ENCODE results near the gene RBM47.
"Not testable (repeated sequence)": the region's sequence is repeated elsewhere in the genome, so short reads cannot be mapped to it uniquely, and the experiment has no call there.

The RBM47 gene

GRCh38 chr4:40562208-40562607, 67.5 kb downstream of the RBM47 start:
- no peak for DNase-seq (ENCODE audit: low read depth in 3 of 3)

GRCh38 chr4:40561543-40562177, 68.0 kb downstream of the RBM47 start:
- DNase-seq (ENCODE audit: low read depth in 3 of 3): not testable (repeated sequence)

GRCh38 chr4:40559585-40560465, 69.8 kb downstream of the RBM47 start:
- no peak for DNase-seq (ENCODE audit: low read depth in 3 of 3)

GRCh38 chr4:40557736-40558135, 71.9 kb downstream of the RBM47 start:
- no peak for DNase-seq (ENCODE audit: low read depth in 3 of 3)

- DNase-seq (ENCODE audit: low read depth in 3 of 3): no peak
These were observed 74.3 kb downstream of the RBM47 start for GRCh38 chr4:40555176-40555900.

- DNase-seq (ENCODE audit: low read depth in 3 of 3): not testable (repeated sequence)
These were observed 75.0 kb downstream of the RBM47 start for GRCh38 chr4:40554641-40555040.

- DNase-seq (ENCODE audit: low read depth in 3 of 3): no peak
These were observed 75.7 kb downstream of the RBM47 start for GRCh38 chr4:40553995-40554394.

- no peak for DNase-seq (ENCODE audit: low read depth in 3 of 3)
These were observed 77.1 kb downstream of the RBM47 start for GRCh38 chr4:40552536-40552935.

GRCh38 chr4:40551568-40552136, 78.0 kb downstream of the RBM47 start:
- DNase-seq (ENCODE audit: low read depth in 3 of 3): not testable (repeated sequence)

- no peak for DNase-seq (ENCODE audit: low read depth in 3 of 3)
These were observed 78.7 kb downstream of the RBM47 start for GRCh38 chr4:40550948-40551462.

- DNase-seq (ENCODE audit: low read depth in 3 of 3): no peak
These were observed 79.5 kb downstream of the RBM47 start for GRCh38 chr4:40550196-40550595.

- DNase-seq (ENCODE audit: low read depth in 3 of 3): no peak
These were observed 81.4 kb downstream of the RBM47 start for GRCh38 chr4:40548256-40548655.

- DNase-seq (ENCODE audit: low read depth in 3 of 3): no peak
These were observed 81.9 kb downstream of the RBM47 start for GRCh38 chr4:40547789-40548132.

GRCh38 chr4:40546969-40547788, 82.5 kb downstream of the RBM47 start:
- DNase-seq (ENCODE audit: low read depth in 3 of 3): no peak

GRCh38 chr4:40546506-40546905, 83.2 kb downstream of the RBM47 start:
- DNase-seq (ENCODE audit: low read depth in 3 of 3): no peak

GRCh38 chr4:40545487-40545886, 84.2 kb downstream of the RBM47 start:
- DNase-seq (ENCODE audit: low read depth in 3 of 3): not testable (repeated sequence)

GRCh38 chr4:40544221-40544620, 85.4 kb downstream of the RBM47 start:
- no peak for DNase-seq (ENCODE audit: low read depth in 3 of 3)

- DNase-seq (ENCODE audit: low read depth in 3 of 3): no peak
These were observed 88.9 kb downstream of the RBM47 start for GRCh38 chr4:40540800-40541199.

- no peak for DNase-seq (ENCODE audit: low read depth in 3 of 3)
These were observed 93.6 kb downstream of the RBM47 start for GRCh38 chr4:40536032-40536431.

GRCh38 chr4:40531636-40532023, 98.0 kb downstream of the RBM47 start:
- no peak for DNase-seq (ENCODE audit: low read depth in 3 of 3)

- no peak for DNase-seq (ENCODE audit: low read depth in 3 of 3)
These were observed 98.6 kb downstream of the RBM47 start for GRCh38 chr4:40530961-40531635.

Data from stimulated activated CD4-positive, alpha-beta T cell treated with anti-CD3 and anti-CD28 coated beads, TNF-alpha, amount 100 ng/mL, for 4 hours (primary cell).